NT2/D1 (cell line): Measurements from ENCODE around the gene C1QTNF3.

Experiments
- SUZ12 ChIP-seq: IDR thresholded peaks from 2 replicates; pipeline ENCODE4 v1.6.1; 2011; ENCODE audit not compliant: insufficient read length, insufficient read depth; ENCODE audit errors: extremely low read depth
- YY1 ChIP-seq: IDR thresholded peaks from 2 replicates; pipeline ENCODE4 v1.6.1; 2011; ENCODE audit not compliant: insufficient read length, insufficient read depth
- ZNF274 ChIP-seq: IDR thresholded peaks from 2 replicates; pipeline ENCODE4 v1.6.1; 2011; ENCODE audit warnings: mild to moderate bottlenecking, low read depth, low read length

DNA sequence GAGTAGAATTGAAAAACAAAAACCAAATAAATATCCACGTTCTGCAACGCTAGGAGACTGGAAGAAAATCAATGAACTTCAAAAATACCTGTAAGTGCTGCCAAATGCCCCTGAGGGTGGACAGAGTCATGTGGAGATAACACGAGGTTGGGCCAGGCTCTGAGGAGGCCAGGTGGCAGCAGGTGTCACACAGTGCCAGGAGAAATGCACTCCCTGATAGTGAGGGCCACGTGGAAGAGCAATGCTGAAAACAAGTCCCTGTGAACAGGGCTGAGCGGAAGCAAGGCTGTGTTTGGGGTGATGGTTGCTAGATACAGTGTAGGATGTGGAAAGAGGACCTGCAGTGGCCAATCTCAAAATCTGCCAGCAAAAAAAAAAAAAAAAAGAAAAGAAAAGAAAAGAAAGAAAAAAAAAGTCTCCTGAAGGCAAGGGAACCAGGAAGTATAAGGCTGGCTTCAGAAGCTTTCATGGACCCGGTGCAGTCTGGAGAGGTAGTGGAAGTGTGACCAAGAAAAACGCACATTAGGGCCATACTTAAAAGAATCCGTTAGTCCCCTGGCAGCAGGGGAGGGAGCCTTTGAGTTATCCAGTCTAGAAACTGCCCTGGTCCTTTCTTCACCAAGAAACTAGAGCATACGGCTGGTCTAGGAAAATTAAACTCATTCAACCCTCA lies 16.8 kb downstream of the C1QTNF3 start:
- TF ChIP-seq YY1 (no peak), ZNF274 (no peak), SUZ12 (no peak)
